ENCODE data around the gene SESTD1.

DNA sequence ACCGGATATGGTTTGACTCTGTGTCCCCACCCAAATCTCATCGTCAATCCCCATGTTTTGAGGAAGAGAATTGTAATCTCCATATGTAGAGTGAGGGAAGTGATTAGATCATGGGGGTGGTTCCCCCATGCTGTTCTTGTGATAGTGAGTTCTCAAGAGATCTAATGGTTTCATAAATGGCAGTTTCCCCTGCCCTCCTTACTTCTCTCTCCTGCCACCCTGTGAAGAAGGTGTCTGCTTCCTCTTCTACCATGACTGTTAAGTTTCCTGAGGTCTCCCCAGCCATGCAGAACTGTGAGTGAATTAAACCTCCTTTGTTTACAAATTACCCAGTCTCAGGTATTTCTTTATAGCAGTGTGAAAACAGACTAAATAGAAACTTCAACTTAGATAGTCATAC lies 69.5 kb downstream of the SESTD1 start:
- TF ChIP-seq, protein P1, sequence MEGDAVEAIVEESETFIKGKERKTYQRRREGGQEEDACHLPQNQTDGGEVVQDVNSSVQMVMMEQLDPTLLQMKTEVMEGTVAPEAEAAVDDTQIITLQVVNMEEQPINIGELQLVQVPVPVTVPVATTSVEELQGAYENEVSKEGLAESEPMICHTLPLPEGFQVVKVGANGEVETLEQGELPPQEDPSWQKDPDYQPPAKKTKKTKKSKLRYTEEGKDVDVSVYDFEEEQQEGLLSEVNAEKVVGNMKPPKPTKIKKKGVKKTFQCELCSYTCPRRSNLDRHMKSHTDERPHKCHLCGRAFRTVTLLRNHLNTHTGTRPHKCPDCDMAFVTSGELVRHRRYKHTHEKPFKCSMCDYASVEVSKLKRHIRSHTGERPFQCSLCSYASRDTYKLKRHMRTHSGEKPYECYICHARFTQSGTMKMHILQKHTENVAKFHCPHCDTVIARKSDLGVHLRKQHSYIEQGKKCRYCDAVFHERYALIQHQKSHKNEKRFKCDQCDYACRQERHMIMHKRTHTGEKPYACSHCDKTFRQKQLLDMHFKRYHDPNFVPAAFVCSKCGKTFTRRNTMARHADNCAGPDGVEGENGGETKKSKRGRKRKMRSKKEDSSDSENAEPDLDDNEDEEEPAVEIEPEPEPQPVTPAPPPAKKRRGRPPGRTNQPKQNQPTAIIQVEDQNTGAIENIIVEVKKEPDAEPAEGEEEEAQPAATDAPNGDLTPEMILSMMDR (IDR thresholded peaks at IDR 0.05) = no peak
- no peak for TF ChIP-seq POLR2A (IDR thresholded peaks at IDR 0.05)
- TF ChIP-seq POLR2AphosphoS5 (IDR thresholded peaks at IDR 0.05) = no peak
